HUES48 (cell line): ENCODE measurements around the gene KCNA2.

Source experiments
- H3K27ac ChIP-seq: one replicate; pipeline ENCODE4 v1.7.0; 2013; ENCODE audit warnings: low read depth, low read length, inconsistent platforms
- H3K27me3 ChIP-seq: 2 replicates; pipeline ENCODE4 v1.6.1; 2013; ENCODE audit warnings: mild to moderate bottlenecking, low read length; ENCODE audit not compliant: control insufficient read depth, insufficient read depth
- H3K36me3 ChIP-seq: 2 replicates; pipeline ENCODE4 v1.6.1; 2013; ENCODE audit warnings: low read length; ENCODE audit not compliant: control insufficient read depth, insufficient read depth
- H3K4me1 ChIP-seq: 2 replicates; pipeline ENCODE4 v1.6.1; 2013; ENCODE audit warnings: mild to moderate bottlenecking, low read length; ENCODE audit not compliant: control insufficient read depth, insufficient read depth
- H3K4me3 ChIP-seq: 2 replicates; pipeline ENCODE4 v1.5.1; 2013; ENCODE audit warnings: mild to moderate bottlenecking, low read depth, low read length
- H3K9ac ChIP-seq: 2 replicates; pipeline ENCODE4 v1.6.1; 2013; ENCODE audit warnings: mild to moderate bottlenecking, low read depth, low read length, moderate library complexity
- H3K9me3 ChIP-seq: 2 replicates; pipeline ENCODE4 v1.6.1; 2013; ENCODE audit warnings: low read length; ENCODE audit not compliant: control insufficient read depth, insufficient read depth

KCNA2 gene

GRCh38 chr1:110600716-110601115 lies 5.4 kb downstream of the KCNA2 start:
- no peak overlapping the region for H3K27ac ChIP-seq
- peaks cover 60% of the 10 kb centered on the region for H3K27me3 ChIP-seq
- H3K36me3 ChIP-seq = no peaks in the 10 kb centered on the region

GRCh38 chr1:110597966-110598365 lies 8.2 kb downstream of the KCNA2 start:
- Histone ChIP-seq H3K36me3 (no peaks in the 10 kb centered on the region), H3K9ac (no peak overlapping the region), H3K27me3 (peaks cover 45% of the 10 kb centered on the region), H3K27ac (no peak overlapping the region), H3K9me3 (no peaks in the 10 kb centered on the region), H3K4me3 (no peak overlapping the region), H3K4me1 (no peaks in the 10 kb centered on the region; the same call in 1 of the 2 replicates)

More at GRCh38 chr1:110600716-110601115, 5.4 kb downstream of the KCNA2 start:
- Histone ChIP-seq H3K4me3 (no peak overlapping the region), H3K9ac (no peak overlapping the region), H3K4me1 (peaks cover 3% of the 10 kb centered on the region), H3K9me3 (no peaks in the 10 kb centered on the region)

GRCh38 chr1:110596312-110596711 lies 9.8 kb downstream of the KCNA2 start:
- Histone ChIP-seq H3K36me3 (no peaks in the 10 kb centered on the region), H3K4me3 (no peak overlapping the region), H3K27ac (no peak overlapping the region), H3K9ac (no peak overlapping the region), H3K27me3 (peaks cover 33% of the 10 kb centered on the region), H3K9me3 (no peaks in the 10 kb centered on the region), H3K4me1 (no peaks in the 10 kb centered on the region; the same call in 1 of the 2 replicates)

GRCh38 chr1:110595353-110595710 lies 10.8 kb downstream of the KCNA2 start:
- H3K4me3 ChIP-seq = no peak overlapping the region
- H3K9me3 ChIP-seq = no peaks in the 10 kb centered on the region
- H3K27me3 ChIP-seq = peaks cover 33% of the 10 kb centered on the region
- no peak overlapping the region for H3K9ac ChIP-seq
- no peaks in the 10 kb centered on the region; the same call in 1 of the 2 replicates for H3K4me1 ChIP-seq
- H3K27ac ChIP-seq = no peak overlapping the region
- no peaks in the 10 kb centered on the region for H3K36me3 ChIP-seq

- Histone ChIP-seq H3K36me3 (no peaks in the 10 kb centered on the region), H3K9me3 (no peaks in the 10 kb centered on the region), H3K4me3 (no peak overlapping the region), H3K9ac (no peak overlapping the region), H3K4me1 (no peaks in the 10 kb centered on the region; the same call in 1 of the 2 replicates), H3K27me3 (peaks cover 33% of the 10 kb centered on the region), H3K27ac (no peak overlapping the region)
These were observed 11.5 kb downstream of the KCNA2 start for GRCh38 chr1:110594456-110595352.

GRCh38 chr1:110593902-110594301 lies 12.3 kb downstream of the KCNA2 start:
- H3K27ac ChIP-seq = no peak overlapping the region
- H3K27me3 ChIP-seq = peaks cover 34% of the 10 kb centered on the region
- H3K36me3 ChIP-seq = no peaks in the 10 kb centered on the region
- no peaks in the 10 kb centered on the region; the same call in 1 of the 2 replicates for H3K4me1 ChIP-seq
- no peak overlapping the region for H3K9ac ChIP-seq
- no peaks in the 10 kb centered on the region for H3K9me3 ChIP-seq
- H3K4me3 ChIP-seq = no peak overlapping the region

GRCh38 chr1:110591956-110592355 lies 14.2 kb downstream of the KCNA2 start:
- Histone ChIP-seq H3K27me3 (peaks cover 41% of the 10 kb centered on the region), H3K9ac (no peak overlapping the region), H3K27ac (no peak overlapping the region), H3K36me3 (no peaks in the 10 kb centered on the region), H3K4me1 (no peaks in the 10 kb centered on the region; the same call in 1 of the 2 replicates), H3K4me3 (no peak overlapping the region), H3K9me3 (no peaks in the 10 kb centered on the region)

- Histone ChIP-seq H3K36me3 (no peaks in the 10 kb centered on the region), H3K4me1 (no peaks in the 10 kb centered on the region), H3K9ac (no peak overlapping the region), H3K27ac (no peak overlapping the region), H3K9me3 (no peaks in the 10 kb centered on the region), H3K4me3 (no peak overlapping the region), H3K27me3 (peaks cover 24% of the 10 kb centered on the region)
These were observed 17.2 kb downstream of the KCNA2 start for GRCh38 chr1:110588991-110589390.

- H3K9ac ChIP-seq = no peak overlapping the region
- no peaks in the 10 kb centered on the region for H3K36me3 ChIP-seq
- peaks cover 24% of the 10 kb centered on the region for H3K27me3 ChIP-seq
- no peaks in the 10 kb centered on the region for H3K4me1 ChIP-seq
- no peak overlapping the region for H3K27ac ChIP-seq
- no peak overlapping the region for H3K4me3 ChIP-seq
- no peaks in the 10 kb centered on the region for H3K9me3 ChIP-seq
These were observed 17.7 kb downstream of the KCNA2 start for GRCh38 chr1:110588486-110588885.

- Histone ChIP-seq H3K4me3 (no peak overlapping the region), H3K9ac (no peak overlapping the region), H3K4me1 (no peaks in the 10 kb centered on the region), H3K27ac (no peak overlapping the region), H3K27me3 (peaks cover 27% of the 10 kb centered on the region), H3K9me3 (no peaks in the 10 kb centered on the region), H3K36me3 (no peaks in the 10 kb centered on the region)
These were observed 18.3 kb downstream of the KCNA2 start for GRCh38 chr1:110587906-110588305.

GRCh38 chr1:110585481-110585880 lies 20.7 kb downstream of the KCNA2 start:
- H3K27ac ChIP-seq = no peak overlapping the region
- H3K9ac ChIP-seq = no peak overlapping the region
- no peaks in the 10 kb centered on the region for H3K36me3 ChIP-seq
- no peaks in the 10 kb centered on the region for H3K9me3 ChIP-seq
- H3K4me3 ChIP-seq = no peak overlapping the region
- H3K4me1 ChIP-seq = no peaks in the 10 kb centered on the region
- H3K27me3 ChIP-seq = peaks cover 42% of the 10 kb centered on the region
